Fibroblast of peridontal ligament (primary cell): Measurements from ENCODE around the gene DACT1.

ENCODE experiments used
- DNase-seq: peaks from one replicate; pipeline ENCODE4 v3.0.0-alpha.2; 2010; ENCODE audit errors: extremely low read depth

The DACT1 gene

GRCh38 chr14:58666737-58667136 is 29.0 kb downstream of the DACT1 start:
- DNase-seq = no peak

- no peak for DNase-seq
Observed at GRCh38 chr14:58667900-58668299, 30.1 kb downstream of the DACT1 start.

GRCh38 chr14:58668848-58669480 is 31.2 kb downstream of the DACT1 start:
- no peak for DNase-seq

- DNase-seq = no peak
Observed at GRCh38 chr14:58669556-58670200, 31.9 kb downstream of the DACT1 start.

GRCh38 chr14:58671024-58671423 is 33.3 kb downstream of the DACT1 start:
- no peak for DNase-seq

GRCh38 chr14:58671436-58671835 is 33.7 kb downstream of the DACT1 start:
- no peak for DNase-seq

GRCh38 chr14:58673722-58674121 is 36.0 kb downstream of the DACT1 start:
- no peak for DNase-seq

GRCh38 chr14:58677001-58677400 is 39.2 kb downstream of the DACT1 start:
- DNase-seq = no peak

GRCh38 chr14:58677517-58677916 is 39.8 kb downstream of the DACT1 start:
- no peak for DNase-seq

- no peak for DNase-seq
Observed at GRCh38 chr14:58677996-58678395, 40.2 kb downstream of the DACT1 start.

GRCh38 chr14:58680698-58681097 is 42.9 kb downstream of the DACT1 start:
- DNase-seq = no peak

- DNase-seq = no peak
Observed at GRCh38 chr14:58687232-58687795, 49.6 kb downstream of the DACT1 start.

- DNase-seq = no peak
Observed at GRCh38 chr14:58690801-58691516, 53.2 kb downstream of the DACT1 start.

GRCh38 chr14:58693048-58693447 is 55.3 kb downstream of the DACT1 start:
- DNase-seq = no peak

GRCh38 chr14:58695514-58695913 is 57.8 kb downstream of the DACT1 start:
- DNase-seq = no peak

- DNase-seq = no peak
Observed at GRCh38 chr14:58697266-58697929, 59.6 kb downstream of the DACT1 start.
